ENCODE measurements around the gene ADAMTS12. TPM values are rescaled to one million over a fixed set of nuclear protein-coding genes. Genes with fewer than 3 reads are reported as not detected.

Gene ADAMTS12
- polyA plus RNA-seq, 1 donor (not counting 4 experiments of a cell fraction or from before 2014, with no cell fraction given) = 0.49 TPM

DNA sequence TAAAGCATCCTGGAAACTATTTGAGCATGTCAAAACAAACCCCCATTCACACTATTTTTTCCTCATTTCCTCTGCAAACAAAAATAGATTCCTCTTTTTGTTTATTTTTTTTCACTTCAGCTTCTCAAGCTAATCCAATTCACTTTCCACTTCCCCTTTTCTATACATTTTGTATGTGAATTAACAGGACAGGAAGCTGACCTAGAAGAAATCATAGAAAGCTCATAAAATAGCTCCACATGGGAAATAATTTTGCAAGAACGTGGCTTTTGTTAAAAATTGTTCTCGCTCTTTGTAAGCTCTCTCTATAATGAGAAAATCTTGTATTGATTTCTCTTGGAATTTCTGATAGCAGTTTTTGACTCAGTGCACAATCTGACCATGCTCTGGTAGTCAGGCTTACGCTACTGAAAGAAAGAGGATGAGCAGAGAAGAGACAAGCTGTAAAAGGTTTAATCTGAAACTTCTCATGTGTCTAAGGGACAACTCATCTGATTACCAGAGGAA is 215.8 kb downstream of the ADAMTS12 start:
- Histone ChIP-seq H3K36me3 (ENCODE audit: control insufficient read depth in 2 of 2, extremely low read depth in 1 of 2, insufficient read depth in 2 of 2, low read length in 2 of 2) (no peaks in the 10 kb centered on the region), H3K4me1 (ENCODE audit: control insufficient read depth, extremely low read depth, insufficient read depth, low read length) (no peaks in the 10 kb centered on the region), H3K79me2 (ENCODE audit: control insufficient read depth, insufficient read depth, low read length) (no peaks in the 10 kb centered on the region), H4K20me1 (ENCODE audit: control insufficient read depth, extremely low read depth, insufficient read depth, low read length) (no peaks in the 10 kb centered on the region), H3K27ac (ENCODE audit: control insufficient read depth, insufficient read depth, low read length) (no peak overlapping the region), H3K9ac (ENCODE audit: control insufficient read depth, extremely low read depth, insufficient read depth, low read length) (no peak overlapping the region), H3K27me3 (ENCODE audit: control insufficient read depth, extremely low read depth, insufficient read depth, low read length) (no peaks in the 10 kb centered on the region), H3K4me3 (ENCODE audit: control insufficient read depth in 2 of 3, extremely low read depth in 1 of 3, insufficient read depth in 2 of 3, low read depth in 1 of 3, low read length in 3 of 3) (no peak overlapping the region), H3K9me1 (ENCODE audit: control insufficient read depth, extremely low read depth, insufficient read depth, low read length) (no peaks in the 10 kb centered on the region), H2AFZ (ENCODE audit: control insufficient read depth, low read length) (no peak overlapping the region), H3K9me3 (ENCODE audit: control insufficient read depth, low read depth, low read length) (no peaks in the 10 kb centered on the region), H3K4me2 (ENCODE audit: control insufficient read depth, extremely low read depth, insufficient read depth, low read depth, low read length) (no peak overlapping the region)
- FAIRE-seq (no peak), DNase-seq (ENCODE audit: low read depth, low spot score) (no peak)
- dilution Hi-C loops (cut with MboI; ENCODE audit: extremely low pct_ligation_motif_present, low sequenced_read_pairs) = no loop called here
- no peak for TF ChIP-seq EZH2 (IDR thresholded peaks at IDR 0.05; ENCODE audit: low read length)
- TF ChIP-seq, protein P1, sequence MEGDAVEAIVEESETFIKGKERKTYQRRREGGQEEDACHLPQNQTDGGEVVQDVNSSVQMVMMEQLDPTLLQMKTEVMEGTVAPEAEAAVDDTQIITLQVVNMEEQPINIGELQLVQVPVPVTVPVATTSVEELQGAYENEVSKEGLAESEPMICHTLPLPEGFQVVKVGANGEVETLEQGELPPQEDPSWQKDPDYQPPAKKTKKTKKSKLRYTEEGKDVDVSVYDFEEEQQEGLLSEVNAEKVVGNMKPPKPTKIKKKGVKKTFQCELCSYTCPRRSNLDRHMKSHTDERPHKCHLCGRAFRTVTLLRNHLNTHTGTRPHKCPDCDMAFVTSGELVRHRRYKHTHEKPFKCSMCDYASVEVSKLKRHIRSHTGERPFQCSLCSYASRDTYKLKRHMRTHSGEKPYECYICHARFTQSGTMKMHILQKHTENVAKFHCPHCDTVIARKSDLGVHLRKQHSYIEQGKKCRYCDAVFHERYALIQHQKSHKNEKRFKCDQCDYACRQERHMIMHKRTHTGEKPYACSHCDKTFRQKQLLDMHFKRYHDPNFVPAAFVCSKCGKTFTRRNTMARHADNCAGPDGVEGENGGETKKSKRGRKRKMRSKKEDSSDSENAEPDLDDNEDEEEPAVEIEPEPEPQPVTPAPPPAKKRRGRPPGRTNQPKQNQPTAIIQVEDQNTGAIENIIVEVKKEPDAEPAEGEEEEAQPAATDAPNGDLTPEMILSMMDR (optimal IDR thresholded peaks at IDR 0.05 in 1 of 3, IDR thresholded peaks at IDR 0.05 in 1 of 3, conservative IDR thresholded peaks at IDR 0.05 in 1 of 3; ENCODE audit: extremely low read depth in 1 of 3, insufficient read depth in 2 of 3, low read length in 3 of 3) = no peak

DNA sequence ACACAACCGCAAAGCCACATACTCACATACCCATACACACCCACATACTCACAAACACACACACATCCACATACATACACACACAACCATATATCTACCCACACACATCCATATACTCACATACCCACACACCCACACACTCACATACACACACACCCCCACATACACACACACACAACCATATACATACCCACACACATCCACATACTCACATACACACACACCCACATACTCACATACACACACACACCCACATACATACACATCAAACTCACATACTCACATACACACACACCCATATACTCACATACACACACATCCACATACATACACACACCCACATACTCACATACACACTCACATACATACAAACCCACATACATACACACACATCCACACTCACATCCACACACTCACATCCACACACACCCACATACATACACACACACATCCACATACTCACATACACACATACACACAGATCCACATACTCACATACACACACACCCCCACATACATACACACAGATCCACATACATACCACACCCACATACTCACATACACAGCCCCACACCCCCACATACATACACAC is 220.0 kb downstream of the ADAMTS12 start:
- H3K9me3 ChIP-seq (ENCODE audit: control insufficient read depth, low read depth, low read length) = no peaks in the 10 kb centered on the region
- TF ChIP-seq, protein P1 (optimal IDR thresholded peaks at IDR 0.05 in 1 of 3, IDR thresholded peaks at IDR 0.05 in 1 of 3, conservative IDR thresholded peaks at IDR 0.05 in 1 of 3; ENCODE audit: extremely low read depth in 1 of 3, insufficient read depth in 2 of 3, low read length in 3 of 3) = no peak
- TF ChIP-seq EZH2 (IDR thresholded peaks at IDR 0.05; ENCODE audit: low read length) = no peak
- no peaks in the 10 kb centered on the region for H3K79me2 ChIP-seq (ENCODE audit: control insufficient read depth, insufficient read depth, low read length)
- no peak for FAIRE-seq
- H4K20me1 ChIP-seq (ENCODE audit: control insufficient read depth, extremely low read depth, insufficient read depth, low read length) = no peaks in the 10 kb centered on the region
- no peaks in the 10 kb centered on the region for H3K4me1 ChIP-seq (ENCODE audit: control insufficient read depth, extremely low read depth, insufficient read depth, low read length)
- H3K36me3 ChIP-seq (ENCODE audit: control insufficient read depth in 2 of 2, extremely low read depth in 1 of 2, insufficient read depth in 2 of 2, low read length in 2 of 2) = no peaks in the 10 kb centered on the region
- no peak overlapping the region for H3K4me2 ChIP-seq (ENCODE audit: control insufficient read depth, extremely low read depth, insufficient read depth, low read depth, low read length)
- no peak overlapping the region for H3K27ac ChIP-seq (ENCODE audit: control insufficient read depth, insufficient read depth, low read length)
- H3K9me1 ChIP-seq (ENCODE audit: control insufficient read depth, extremely low read depth, insufficient read depth, low read length) = no peaks in the 10 kb centered on the region
- no peak overlapping the region for H3K4me3 ChIP-seq (ENCODE audit: control insufficient read depth in 2 of 3, extremely low read depth in 1 of 3, insufficient read depth in 2 of 3, low read depth in 1 of 3, low read length in 3 of 3)
- no peak overlapping the region for H3K9ac ChIP-seq (ENCODE audit: control insufficient read depth, extremely low read depth, insufficient read depth, low read length)
- H3K27me3 ChIP-seq (ENCODE audit: control insufficient read depth, extremely low read depth, insufficient read depth, low read length) = no peaks in the 10 kb centered on the region
- dilution Hi-C loops (cut with MboI; ENCODE audit: extremely low pct_ligation_motif_present, low sequenced_read_pairs) = no loop called here
- no peak overlapping the region for H2AFZ ChIP-seq (ENCODE audit: control insufficient read depth, low read length)
- DNase-seq (ENCODE audit: low read depth, low spot score) = no peak
